ENCODE data around the gene STYXL1.

- no peak for TF ChIP-seq REST (IDR thresholded peaks at IDR 0.05; ENCODE audit: insufficient read depth in 1 of 2, low read depth in 2 of 2, low read length in 2 of 2)
- no peak for TF ChIP-seq TAF1 (IDR thresholded peaks at IDR 0.05; ENCODE audit: borderline replicate concordance, insufficient read depth, low read length)
- TF ChIP-seq POLR2AphosphoS5 (IDR thresholded peaks at IDR 0.05; ENCODE audit: low read depth, low read length), result no peak
- no peak for TF ChIP-seq SIN3A (IDR thresholded peaks at IDR 0.05; ENCODE audit: borderline replicate concordance, insufficient read depth, low read length)
- no peak for TF ChIP-seq FOXP2 (optimal IDR thresholded peaks at IDR 0.05; ENCODE audit: borderline replicate concordance, extremely low read depth, extremely low read length, insufficient read depth)
These were observed 62.2 kb downstream of the STYXL1 start for GRCh38 chr7:75985518-75986146.
